Activated T-cell treated with anti-CD3 and anti-CD28 coated beads, Interleukin-2, amount 50 U/mL, for 4 hours (primary cell): ENCODE results near the gene SDK2. TPM values are rescaled to one million over a fixed set of nuclear protein-coding genes. Genes with fewer than 3 reads are reported as not detected.

ENCODE experiments used
- ATAC-seq, 2 donors: fragments of 200-7000 bp; cut with Tn5 transposase; one replicate each; pipeline ENCODE4 v1.10.0; 2021
- DNase-seq: peaks from one replicate; pipeline ENCODE4 v3.0.0-alpha.2; 2020
- H3K27me3 Mint-ChIP-seq: one replicate; pipeline ENCODE4 v1.8.0; 2021; ENCODE audit warnings: low read depth, mixed read lengths
- H3K36me3 Mint-ChIP-seq: one replicate; pipeline ENCODE4 v1.8.0; 2022; ENCODE audit warnings: mixed read lengths; ENCODE audit not compliant: insufficient read depth
- H3K4me1 Mint-ChIP-seq: one replicate; pipeline ENCODE4 v1.8.0; 2021; ENCODE audit warnings: low read depth, mixed read lengths
- H3K4me3 Mint-ChIP-seq: one replicate; pipeline ENCODE4 v1.8.0; 2021; ENCODE audit warnings: mild to moderate bottlenecking, moderate library complexity, mixed read lengths
- H3K9me3 Mint-ChIP-seq: one replicate; pipeline ENCODE4 v1.8.0; 2021; ENCODE audit warnings: mixed read lengths
- total RNA-seq, 3 donors: library from RNA; stranded (reverse); gene quantifications; one replicate each; pipeline ENCODE4 v1.2.1, GENCODE V29; 2021

The SDK2 gene
- total RNA-seq, 3 donors from 2014 or later: 0.08 to 0.20 (median 0.08) TPM

DNA sequence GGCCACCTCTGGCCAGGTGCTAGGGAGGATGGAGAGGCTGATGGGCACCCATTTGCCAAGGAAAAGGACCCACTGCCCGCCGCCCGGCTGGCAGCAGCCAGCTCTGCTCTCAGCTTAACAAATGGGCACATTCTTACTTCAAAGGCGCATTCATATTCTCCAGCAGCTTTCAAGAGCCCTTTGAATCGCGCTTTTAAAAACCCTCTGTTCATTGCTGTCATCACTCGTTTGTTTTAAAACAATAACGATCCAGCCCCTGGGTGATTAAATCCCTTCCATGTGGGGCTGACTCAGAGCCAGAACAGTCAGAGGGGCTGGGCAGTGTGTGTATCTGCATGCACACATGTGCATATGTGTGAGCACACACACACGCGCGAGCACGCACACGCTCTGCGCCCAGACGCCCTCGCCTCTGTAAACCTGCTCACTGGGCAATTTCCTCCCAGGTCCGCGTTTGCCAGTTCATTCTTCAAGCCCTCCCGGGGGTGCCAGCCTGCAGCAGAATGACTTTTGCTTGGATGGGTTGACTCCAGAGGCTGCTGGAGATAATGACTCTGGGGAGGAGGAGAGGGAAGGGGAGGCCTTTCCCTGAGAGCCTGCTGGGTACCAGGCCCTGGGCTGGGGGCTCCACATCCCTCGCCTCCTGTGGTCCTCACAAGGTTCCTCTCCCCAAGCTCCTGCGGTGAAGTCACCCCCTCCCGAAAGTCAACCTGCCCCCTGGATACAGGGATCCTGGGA, 133.1 kb downstream of the SDK2 start:
- Mint-ChIP-seq H3K4me3 (no peak overlapping the region), H3K27me3 (no peaks in the 10 kb centered on the region), H3K9me3 (no peaks in the 10 kb centered on the region), H3K36me3 (no peaks in the 10 kb centered on the region), H3K4me1 (no peaks in the 10 kb centered on the region)
- DNase-seq (no peak), ATAC-seq (no peak)

DNA sequence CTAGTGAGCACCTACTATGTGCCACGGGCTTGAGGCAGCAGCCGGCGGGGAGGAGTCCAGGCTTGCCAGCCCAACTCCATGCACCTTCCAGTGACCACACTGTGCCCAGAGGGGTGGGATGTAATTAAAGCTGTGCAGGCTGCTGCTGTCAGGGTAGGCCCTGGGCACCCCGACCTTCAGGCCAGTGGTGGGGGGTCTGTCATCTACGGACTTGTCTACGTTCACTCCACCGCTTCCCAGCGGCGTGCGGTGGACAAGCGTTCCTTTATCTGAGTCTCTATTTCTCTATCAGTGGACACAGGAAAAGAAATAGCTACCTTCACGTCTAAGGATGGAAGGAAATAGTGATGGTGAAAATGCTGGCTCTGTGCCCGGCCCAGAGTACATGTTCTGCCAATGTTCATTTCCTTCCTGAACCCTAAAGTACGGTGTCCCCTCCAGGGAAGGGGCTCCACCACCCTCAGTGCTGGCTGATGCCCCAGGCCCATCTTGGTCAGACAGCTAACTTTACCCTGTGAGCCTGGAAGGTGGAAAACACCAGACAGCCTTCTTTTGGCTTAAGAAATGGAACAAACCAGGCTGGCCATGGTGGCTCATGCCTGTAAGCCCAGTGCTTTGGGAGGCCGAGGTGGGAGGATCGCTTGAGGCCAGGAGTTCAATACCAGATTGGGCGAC, 135.2 kb downstream of the SDK2 start:
- H3K27me3 Mint-ChIP-seq: no peaks in the 10 kb centered on the region
- H3K36me3 Mint-ChIP-seq: no peaks in the 10 kb centered on the region
- H3K4me3 Mint-ChIP-seq: no peak overlapping the region
- no peaks in the 10 kb centered on the region for H3K4me1 Mint-ChIP-seq
- H3K9me3 Mint-ChIP-seq: no peaks in the 10 kb centered on the region
- ATAC-seq: no peak
- DNase-seq: no peak

DNA sequence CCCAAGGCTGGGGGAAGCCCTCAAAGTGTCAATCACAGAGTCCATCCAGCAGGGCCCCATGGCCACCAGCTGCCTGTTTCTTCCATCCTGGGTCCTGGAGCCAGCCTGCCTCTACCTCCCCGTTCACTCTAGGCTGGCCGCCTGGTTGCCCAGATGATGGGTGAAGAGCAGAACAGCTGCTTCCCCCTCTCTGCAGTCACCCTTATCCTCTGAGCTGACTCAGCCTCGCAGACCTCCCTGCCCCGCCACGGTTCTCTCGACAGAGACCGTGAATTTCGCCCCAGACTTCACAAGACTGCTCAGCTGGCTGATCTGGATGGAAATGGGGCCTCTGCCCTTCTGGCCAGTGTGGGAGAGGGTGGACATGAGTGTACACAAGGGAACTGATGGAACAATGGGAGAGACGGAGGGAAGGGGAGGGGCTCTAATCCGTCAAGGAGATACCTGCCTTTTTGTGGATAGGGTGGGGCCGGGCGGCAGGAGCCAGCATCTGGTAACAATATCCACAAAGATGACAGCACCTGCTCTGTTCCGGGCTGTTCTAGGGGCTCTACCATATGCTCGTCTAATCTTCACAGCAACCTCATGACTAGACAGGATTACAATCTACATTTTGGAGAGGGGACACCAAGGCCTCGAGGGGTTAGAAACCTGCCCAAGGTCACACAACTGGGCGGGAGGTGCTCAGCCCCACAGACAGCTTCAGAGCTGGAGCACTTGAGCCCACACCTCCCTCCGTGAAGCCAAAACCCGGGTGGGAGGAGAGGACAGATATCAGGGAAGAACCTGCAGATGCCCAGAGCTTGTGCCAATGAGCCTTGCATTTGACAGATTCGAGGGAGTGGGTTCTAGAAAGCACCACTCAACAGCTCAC, 136.0 kb downstream of the SDK2 start:
- H3K4me3 Mint-ChIP-seq: no peak overlapping the region

DNA sequence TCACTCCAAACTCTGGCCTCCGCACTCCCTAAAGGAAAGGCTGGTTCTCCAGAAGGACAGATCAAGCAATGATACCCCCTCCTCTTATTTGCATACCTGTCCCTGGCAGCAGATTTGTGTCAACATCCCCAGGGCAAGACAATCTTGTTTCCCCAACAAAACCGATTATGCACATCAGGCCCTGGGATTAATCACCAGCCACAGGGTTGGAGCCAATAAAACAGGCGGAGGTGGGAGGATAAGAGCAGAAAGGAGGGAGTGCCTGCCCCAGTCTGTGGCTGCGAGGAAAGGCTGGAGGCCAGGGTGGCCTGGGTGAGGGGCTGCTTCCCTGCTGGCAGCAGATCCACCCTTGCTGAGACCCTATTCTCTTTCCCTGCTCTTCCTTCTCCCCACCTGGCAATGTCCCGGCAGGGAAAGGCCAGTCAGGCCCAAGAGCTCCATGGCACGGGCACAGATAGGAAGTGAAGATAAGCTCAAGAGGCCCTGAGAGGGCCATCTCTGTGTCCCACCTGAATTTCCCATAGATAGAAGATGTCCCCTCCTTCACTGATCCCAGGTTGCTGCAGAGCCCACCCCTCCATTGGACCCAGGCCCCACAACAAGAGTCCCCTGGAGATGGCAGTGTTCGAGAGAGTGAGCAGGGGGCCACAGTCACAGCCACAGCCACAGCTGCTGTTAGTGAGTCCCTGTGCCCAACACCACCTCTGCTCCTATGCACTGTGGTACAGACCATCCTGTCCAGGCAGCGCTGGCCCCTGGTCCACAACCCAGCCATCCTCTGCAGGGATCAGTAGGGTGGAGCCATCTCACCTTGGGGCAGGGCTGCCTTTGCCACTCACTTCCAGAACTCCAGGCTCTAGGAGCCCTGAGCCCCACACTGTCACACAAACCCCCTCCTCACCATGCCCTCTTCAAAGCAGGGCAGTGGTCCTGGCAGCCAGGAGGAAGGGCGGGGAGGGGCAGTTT, 137.5 kb downstream of the SDK2 start:
- Mint-ChIP-seq H3K4me3 (no peak overlapping the region), H3K36me3 (no peaks in the 10 kb centered on the region), H3K27me3 (no peaks in the 10 kb centered on the region), H3K4me1 (no peaks in the 10 kb centered on the region), H3K9me3 (no peaks in the 10 kb centered on the region)
- DNase-seq: no peak
- ATAC-seq: no peak

More for the DNA sequence above, 136.0 kb downstream of the SDK2 start:
- no peaks in the 10 kb centered on the region for H3K4me1 Mint-ChIP-seq
- no peaks in the 10 kb centered on the region for H3K36me3 Mint-ChIP-seq
- ATAC-seq (no peak), DNase-seq (no peak)
- H3K9me3 Mint-ChIP-seq: no peaks in the 10 kb centered on the region
- H3K27me3 Mint-ChIP-seq: no peaks in the 10 kb centered on the region

DNA sequence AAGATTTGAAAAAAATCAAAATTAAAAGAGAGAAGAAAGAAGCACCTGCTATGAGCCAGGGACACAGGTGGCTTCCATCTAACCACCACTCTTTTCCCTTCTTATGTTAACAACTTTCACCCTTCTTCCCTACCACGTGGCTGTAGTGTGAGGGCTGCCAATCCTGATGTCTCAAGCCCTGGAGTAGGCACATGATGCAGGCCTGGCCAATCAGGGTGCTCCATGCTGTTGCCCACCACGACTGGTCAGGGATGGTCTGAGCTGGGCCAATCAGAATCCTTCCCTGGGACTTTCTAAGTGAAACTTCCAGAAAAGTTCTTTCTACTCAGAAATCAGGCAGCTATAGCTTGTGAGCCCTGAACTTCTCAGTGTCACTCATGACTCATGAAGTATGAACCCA, 140.7 kb downstream of the SDK2 start:
- Mint-ChIP-seq H3K36me3 (no peaks in the 10 kb centered on the region), H3K27me3 (no peaks in the 10 kb centered on the region), H3K9me3 (no peaks in the 10 kb centered on the region), H3K4me3 (no peak overlapping the region), H3K4me1 (no peaks in the 10 kb centered on the region)
- DNase-seq (no peak), ATAC-seq (no peak)

DNA sequence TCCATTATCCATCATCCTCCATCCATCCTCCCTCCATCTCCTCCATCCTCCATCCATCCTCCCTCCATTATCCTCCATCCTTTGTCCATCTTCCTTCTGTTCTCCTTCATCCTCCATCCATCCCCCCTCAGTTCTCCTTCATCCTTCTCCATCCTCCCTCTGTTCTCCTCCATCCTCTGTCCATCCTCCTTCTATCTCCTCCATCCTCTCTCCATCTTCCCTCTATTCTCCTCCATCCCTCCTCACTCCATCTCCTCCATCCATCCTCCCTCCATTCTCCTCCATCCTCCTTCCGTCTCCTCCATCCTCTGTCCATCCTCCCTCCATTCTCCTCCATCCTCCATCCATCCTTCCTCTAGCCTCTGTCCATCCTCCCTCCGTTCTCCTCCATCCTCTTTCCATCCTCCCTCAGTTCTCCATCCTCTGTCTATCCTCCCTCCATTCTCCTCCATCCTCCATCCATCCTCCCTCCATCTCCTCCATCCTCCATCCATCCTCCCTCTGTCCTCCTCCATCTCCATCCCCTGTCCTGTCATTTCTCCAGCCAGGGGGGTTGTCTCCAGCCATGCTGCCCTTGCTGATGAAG, 143.7 kb downstream of the SDK2 start:
- DNase-seq (no peak), ATAC-seq (no peak)
- H3K4me1 Mint-ChIP-seq: no peaks in the 10 kb centered on the region
- H3K27me3 Mint-ChIP-seq: no peaks in the 10 kb centered on the region
- no peak overlapping the region for H3K4me3 Mint-ChIP-seq
- no peaks in the 10 kb centered on the region for H3K36me3 Mint-ChIP-seq
- H3K9me3 Mint-ChIP-seq: no peaks in the 10 kb centered on the region

DNA sequence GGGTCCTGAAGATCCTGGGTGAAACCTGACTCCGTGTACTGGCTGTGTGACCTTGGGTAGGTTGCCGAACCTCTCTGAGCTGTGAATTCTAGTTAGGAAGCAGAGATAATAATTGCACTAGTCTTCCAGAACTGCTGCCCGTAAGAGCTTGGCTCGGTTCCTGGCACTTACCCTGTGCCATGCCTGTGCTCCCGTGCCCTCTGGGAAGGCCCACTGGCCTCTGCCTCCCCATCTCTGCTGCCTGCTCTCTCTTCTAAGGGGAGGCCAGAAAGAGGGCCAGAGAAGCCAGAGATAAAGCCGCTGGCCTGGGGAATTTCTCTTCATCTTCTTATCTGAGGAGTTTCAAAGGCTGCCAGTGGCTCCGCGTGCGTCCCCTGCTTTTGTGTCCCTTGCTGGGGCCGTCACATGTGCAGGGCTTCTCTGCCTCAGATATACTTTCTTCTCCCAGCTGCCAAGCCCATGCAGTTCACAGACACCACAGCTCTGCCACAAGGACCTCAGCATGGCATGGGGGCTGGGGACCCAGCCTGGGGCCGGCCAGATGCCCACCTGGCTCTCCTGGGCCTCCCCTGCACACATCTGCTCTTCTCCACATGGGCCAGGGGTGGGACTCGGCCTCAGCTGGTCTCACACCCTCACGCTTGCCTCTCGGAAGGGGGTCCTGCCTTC, 145.2 kb downstream of the SDK2 start:
- H3K27me3 Mint-ChIP-seq: no peaks in the 10 kb centered on the region
- no peaks in the 10 kb centered on the region for H3K4me1 Mint-ChIP-seq
- DNase-seq (no peak), ATAC-seq (no peak)
- no peaks in the 10 kb centered on the region for H3K9me3 Mint-ChIP-seq
- no peaks in the 10 kb centered on the region for H3K36me3 Mint-ChIP-seq
- H3K4me3 Mint-ChIP-seq: no peak overlapping the region

DNA sequence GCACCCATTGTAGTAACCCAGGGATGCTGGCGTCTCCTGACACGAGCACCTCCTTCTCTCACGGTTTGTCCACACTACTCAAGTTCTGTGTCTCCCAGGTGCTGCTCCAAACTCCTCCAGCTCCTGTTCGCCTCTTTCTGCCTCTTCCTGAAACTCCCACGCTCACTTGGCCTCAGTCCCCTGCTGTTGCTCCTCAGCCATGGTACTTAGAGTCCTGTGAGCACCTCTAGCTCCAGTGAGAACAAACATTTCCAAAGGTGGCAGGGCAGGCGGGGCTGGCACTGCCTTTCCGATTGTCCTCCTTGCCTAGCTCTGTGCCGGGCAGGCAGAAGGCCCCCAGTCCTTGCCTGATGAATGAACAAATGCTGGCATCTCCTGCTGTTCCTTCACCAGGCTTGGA, 146.1 kb downstream of the SDK2 start:
- no peak for DNase-seq
- Mint-ChIP-seq H3K27me3 (no peaks in the 10 kb centered on the region), H3K4me1 (no peaks in the 10 kb centered on the region), H3K9me3 (no peaks in the 10 kb centered on the region), H3K4me3 (no peak overlapping the region), H3K36me3 (no peaks in the 10 kb centered on the region)
- ATAC-seq: no peak

DNA sequence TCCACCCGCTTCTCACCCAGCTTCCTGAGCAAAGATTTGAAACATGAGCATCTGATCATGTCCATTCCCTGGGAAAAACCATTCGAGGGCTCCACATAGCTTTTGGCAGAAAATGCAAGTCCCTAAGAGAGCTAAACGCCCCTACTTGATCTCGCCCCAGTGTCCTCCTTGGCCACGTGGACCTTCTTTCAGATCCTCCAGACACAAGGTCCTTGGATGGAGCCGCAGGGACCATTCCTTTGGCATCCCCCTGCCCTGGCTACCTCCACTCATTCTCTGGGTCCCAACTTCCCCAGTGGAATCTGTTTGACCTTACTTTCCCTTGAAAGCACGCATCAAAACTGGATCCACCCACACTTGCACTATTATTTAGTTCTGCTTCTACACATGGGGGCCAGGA, 146.5 kb downstream of the SDK2 start:
- Mint-ChIP-seq H3K36me3 (no peaks in the 10 kb centered on the region), H3K4me3 (no peak overlapping the region), H3K4me1 (no peaks in the 10 kb centered on the region), H3K27me3 (no peaks in the 10 kb centered on the region), H3K9me3 (no peaks in the 10 kb centered on the region)
- ATAC-seq: no peak
- DNase-seq: no peak

DNA sequence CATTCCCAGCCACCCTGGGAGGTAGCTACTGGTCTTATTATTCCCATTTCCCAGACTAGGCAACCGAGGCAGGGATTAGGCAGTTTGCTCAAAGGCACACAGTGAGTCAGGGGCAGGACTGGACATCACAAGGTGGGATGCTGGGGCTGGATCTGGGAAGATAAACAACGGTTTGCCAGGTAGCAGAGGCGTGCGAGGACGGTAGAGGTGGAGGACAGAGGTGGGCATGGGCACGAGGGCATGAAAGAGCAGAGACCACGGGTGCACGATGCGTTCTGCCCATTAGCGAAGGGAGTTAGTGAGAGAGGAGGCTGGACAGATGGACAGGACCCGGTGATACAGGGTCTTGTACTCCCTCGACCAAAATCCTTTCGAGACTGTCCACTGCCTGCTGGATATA, 148.0 kb downstream of the SDK2 start:
- H3K36me3 Mint-ChIP-seq: no peaks in the 10 kb centered on the region
- DNase-seq (no peak), ATAC-seq (no peak)
- H3K4me1 Mint-ChIP-seq: no peaks in the 10 kb centered on the region
- H3K27me3 Mint-ChIP-seq: no peaks in the 10 kb centered on the region
- H3K4me3 Mint-ChIP-seq: no peak overlapping the region
- H3K9me3 Mint-ChIP-seq: no peaks in the 10 kb centered on the region

DNA sequence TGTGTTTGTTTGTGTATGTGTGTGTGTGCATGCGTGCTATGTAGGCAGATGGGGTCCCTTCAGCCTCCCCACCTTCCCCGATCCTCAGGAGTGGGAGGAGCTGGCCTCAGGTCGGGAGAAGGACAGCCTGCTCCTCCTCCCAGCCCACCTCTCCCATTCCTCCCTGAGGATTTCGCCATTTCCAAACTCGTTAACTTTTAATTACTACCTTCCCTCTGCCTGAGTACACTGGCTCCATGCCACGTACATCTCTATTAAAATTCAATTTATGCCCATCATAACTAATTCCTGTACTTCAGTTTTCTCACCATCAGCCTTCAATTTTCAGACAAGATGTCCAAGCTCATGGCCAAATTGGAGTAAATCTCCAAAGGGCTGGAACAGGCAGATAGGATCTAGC, 148.6 kb downstream of the SDK2 start:
- no peaks in the 10 kb centered on the region for H3K27me3 Mint-ChIP-seq
- H3K4me1 Mint-ChIP-seq: no peaks in the 10 kb centered on the region
- H3K36me3 Mint-ChIP-seq: no peaks in the 10 kb centered on the region
- H3K9me3 Mint-ChIP-seq: no peaks in the 10 kb centered on the region
- H3K4me3 Mint-ChIP-seq: no peak overlapping the region
- ATAC-seq (no peak), DNase-seq (no peak)

DNA sequence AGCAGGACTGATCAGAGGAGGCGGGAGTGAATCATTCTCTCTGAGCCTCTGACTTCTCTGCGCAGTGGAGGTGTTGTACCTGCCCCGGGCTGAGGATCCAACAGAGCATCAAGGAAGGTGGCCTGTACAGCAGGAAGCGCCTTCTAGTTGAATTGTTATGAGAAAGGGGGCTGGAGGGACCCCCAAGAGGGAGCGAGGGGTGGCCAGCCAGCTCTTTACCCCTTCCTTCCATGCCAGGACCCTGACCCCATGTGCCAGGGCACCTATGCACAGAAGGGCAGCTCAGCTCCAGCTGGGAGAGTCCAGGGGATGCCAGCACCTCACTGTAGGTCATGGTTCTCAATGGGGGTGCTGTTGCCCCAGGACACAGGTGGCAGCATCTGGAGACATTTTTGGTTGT, 149.3 kb downstream of the SDK2 start:
- H3K27me3 Mint-ChIP-seq: no peaks in the 10 kb centered on the region
- no peaks in the 10 kb centered on the region for H3K4me1 Mint-ChIP-seq
- no peaks in the 10 kb centered on the region for H3K9me3 Mint-ChIP-seq
- no peak for ATAC-seq
- no peak overlapping the region for H3K4me3 Mint-ChIP-seq
- H3K36me3 Mint-ChIP-seq: no peaks in the 10 kb centered on the region
- DNase-seq: no peak
